Activated CD8-positive, alpha-beta memory T cell treated with anti-CD3 and anti-CD28 coated beads, Interleukin-2, amount 50 U/mL, for 4 hours (primary cell): Measurements from ENCODE around the gene TAS1R3.
A peak's percentile ranks its signal among the peaks of the same experiment; 100 is the strongest.

Source experiments
- DNase-seq: peaks from one replicate; pipeline ENCODE4 v3.0.0-alpha.2; 2020

The TAS1R3 gene

GRCh38 chr1:1331068-1331965 is at the start of gene TAS1R3:
TSS of gene TAS1R3 (plus strand) at chr1:1331280. CDS start at chr1:1331346, 66 bp downstream.
- DNase-seq: no peak

- DNase-seq: no peak
Observed at GRCh38 chr1:1281533-1282321, 49.4 kb upstream of the TAS1R3 start.

- DNase-seq: no peak
Observed at GRCh38 chr1:1282998-1283397, 48.1 kb upstream of the TAS1R3 start.

DNA sequence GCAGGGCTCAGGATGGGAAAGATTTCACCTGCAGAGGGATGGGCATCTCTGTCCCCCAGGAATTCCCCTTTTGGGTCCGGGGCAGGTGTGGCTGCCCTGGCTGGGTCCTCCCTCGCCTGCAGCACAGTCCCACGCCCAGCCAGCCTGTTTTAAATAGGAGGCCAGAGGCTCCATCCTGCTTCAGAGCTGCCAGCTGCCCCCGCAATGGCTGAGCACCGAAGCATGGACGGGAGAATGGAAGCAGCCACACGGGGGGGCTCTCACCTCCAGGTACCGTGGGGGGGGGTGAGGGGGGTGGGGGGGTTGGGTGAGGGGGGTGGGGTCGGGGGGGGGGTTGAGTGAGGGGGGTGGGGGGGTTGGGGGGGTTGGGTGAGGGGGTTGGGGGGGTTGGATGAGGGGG is 47.3 kb upstream of the TAS1R3 start:
- DNase-seq: no peak

DNA sequence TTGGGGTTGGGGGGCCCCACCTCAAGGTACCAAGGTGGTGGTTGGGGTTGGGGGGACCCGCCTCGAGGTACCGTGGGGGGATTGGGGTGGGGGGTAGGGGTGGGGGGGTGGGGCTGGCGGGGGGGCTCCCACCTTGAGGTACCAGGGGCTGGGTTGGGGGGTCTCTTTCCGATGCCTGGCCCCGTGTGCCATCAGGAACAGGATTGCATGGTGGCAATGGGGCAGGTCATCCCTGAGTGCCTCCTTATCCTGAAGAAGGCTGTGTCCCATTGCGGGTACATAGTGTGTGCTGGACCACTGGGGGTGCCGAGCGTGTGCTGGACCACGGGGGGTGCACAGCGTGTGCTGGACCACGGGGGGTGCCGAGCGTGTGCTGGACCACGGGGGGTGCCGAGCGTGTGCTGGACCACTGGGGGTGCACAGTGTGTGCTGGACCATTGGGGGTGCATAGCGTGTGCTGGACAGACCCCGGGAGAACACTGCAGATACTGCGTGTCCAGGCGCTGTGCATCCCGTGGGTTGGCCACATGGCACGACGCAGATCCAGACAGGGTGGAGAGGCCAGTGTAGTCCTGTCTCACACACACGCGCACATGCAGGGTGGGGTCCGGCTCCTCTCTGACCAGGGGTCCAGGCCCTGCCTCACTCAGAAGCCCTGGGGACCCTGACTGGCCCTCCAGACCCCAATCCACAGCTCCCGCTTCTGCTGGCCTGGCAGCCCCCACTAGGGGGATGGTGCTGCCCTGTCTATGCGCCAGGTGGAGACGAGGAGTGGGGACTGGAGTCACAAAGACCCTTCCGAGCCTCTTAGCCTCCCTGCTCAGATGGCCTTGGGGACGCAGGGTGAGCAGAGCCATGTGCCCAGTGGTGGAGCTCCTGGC is 46.6 kb upstream of the TAS1R3 start:
- no peak for DNase-seq

DNA sequence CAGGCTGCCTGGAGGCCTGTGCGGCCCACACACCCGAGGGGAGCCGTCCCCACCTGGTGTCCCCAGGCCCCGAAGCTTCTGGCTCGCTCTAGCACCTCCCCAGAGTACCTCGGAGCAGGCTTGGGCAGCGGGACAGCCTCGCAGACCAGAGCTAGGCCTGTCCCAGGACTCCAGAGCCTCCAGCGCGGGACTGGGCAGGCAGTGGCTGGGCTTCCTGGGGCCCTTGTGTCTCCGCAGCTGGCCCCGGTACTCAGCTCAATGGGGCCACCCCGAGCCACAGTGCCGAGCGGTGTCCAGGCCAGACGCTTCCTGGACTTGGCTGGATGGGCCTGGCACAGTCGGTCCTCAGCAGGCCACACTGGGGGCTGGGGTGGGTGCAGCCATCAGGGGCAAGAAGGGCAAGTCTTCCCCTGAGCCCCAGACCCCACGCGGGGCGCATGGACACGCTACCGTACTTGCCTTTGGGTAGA is 45.9 kb upstream of the TAS1R3 start:
- DNase-seq: no peak

- DNase-seq: no peak
Observed at GRCh38 chr1:1285611-1286311, 45.3 kb upstream of the TAS1R3 start.

DNA sequence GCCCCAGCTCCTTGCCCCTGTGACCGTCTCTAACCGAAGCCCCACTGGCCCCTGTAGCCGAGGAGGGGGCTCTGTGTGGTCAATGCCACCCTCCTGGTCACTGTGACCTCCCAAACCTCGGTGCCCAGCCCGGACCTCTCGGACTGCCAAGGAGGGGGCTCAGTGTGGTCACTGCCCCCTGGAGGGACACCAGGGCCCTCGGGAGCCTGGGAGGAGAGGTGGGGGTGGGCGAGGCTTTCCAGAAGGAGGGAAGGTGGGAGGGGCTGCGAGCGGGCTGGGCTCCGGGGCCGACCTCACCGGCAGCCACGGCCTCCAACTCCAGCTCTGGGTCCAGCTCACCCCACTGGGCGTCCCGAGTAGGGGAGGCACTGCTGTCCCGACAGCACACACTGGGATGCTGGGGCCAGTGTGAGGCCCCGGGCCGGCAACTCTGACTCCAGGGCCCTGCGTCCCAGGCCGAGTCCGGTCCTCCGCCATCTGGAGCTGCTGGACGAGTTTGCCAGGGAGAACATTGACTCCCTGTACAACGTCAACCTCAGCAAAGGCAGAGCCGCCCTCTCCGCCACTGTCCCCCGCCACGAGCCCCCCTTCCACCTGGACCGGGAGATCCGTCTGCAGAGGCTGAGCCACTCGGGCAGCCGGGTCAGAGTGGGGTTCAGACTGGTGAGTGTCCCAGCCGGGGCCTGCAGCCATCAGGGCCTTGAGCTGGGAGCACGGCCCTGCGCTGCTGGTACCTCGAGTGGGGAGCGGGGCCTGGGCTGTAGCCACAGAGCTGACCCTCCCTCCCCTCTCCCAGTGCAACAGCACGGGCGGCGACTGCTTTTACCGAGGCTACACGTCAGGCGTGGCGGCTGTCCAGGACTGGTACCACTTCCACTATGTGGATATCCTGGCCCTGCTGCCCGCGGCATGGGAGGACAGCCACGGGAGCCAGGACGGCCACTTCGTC is 44.5 kb upstream of the TAS1R3 start:
- no peak for DNase-seq

GRCh38 chr1:1287288-1288110 is 43.6 kb upstream of the TAS1R3 start:
- no peak for DNase-seq

- peak; percentile 66 for DNase-seq
Observed at GRCh38 chr1:1290238-1290731, 40.8 kb upstream of the TAS1R3 start.

DNA sequence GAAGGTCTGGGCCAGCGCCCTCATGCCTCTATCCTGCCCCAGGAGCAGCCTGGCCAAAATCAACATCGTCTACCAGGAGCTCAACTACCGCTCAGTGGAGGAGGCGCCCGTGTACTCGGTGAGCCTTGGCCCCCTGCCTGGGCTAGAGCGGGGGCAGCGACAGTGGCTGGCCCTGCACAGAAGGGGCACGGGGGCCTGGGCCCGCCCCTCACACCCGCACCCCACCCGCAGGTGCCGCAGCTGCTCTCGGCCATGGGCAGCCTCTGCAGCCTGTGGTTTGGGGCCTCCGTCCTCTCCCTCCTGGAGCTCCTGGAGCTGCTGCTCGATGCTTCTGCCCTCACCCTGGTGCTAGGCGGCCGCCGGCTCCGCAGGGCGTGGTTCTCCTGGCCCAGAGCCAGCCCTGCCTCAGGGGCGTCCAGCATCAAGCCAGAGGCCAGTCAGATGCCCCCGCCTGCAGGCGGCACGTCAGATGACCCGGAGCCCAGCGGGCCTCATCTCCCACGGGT is 40.0 kb upstream of the TAS1R3 start:
- no peak for DNase-seq

DNA sequence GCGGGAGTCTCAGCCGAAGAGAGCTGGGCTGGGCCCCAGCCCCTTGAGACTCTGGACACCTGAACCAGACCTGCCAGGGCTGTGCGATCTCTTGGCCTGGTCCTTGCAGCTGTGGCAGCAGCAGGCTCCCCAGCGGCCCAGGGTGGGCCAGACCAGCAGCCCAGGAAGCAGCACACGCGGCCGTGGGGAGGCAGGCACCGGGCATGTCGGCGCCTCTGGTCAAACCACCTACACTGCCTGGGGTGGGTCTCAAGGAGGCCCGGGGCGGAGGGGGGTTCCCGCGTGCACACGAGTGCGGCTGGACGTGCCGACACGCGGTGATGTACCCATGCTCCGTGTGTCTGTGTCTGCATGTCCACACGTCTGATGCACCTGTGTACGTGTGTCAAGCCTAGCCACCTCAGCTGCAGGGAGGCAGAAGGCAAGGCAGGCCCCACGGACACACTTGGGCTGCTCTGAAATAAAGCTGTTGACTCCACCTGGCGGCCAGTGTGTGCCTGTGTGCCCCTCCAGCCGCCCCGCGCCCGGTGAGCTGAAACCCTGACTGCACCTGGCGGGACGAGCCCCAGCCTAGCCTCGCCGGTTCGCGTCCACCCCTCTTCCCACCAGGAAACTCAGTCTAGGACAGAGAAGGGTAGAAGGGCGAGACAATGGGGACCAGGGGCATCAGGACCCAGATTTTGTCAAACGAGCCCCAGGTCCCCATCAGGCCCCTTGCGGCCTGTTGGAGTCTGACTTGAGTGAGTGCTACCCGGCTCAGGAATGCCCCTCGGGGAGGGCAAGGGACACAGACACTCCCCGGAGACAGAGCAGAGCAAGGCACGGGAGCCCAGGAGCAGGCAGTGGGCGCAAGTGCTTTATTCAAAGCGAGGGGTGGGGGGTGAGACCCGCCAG is 39.3 kb upstream of the TAS1R3 start:
- DNase-seq: peak; percentile 72

GRCh38 chr1:1292442-1292779 is 38.7 kb upstream of the TAS1R3 start:
- DNase-seq: no peak

DNA sequence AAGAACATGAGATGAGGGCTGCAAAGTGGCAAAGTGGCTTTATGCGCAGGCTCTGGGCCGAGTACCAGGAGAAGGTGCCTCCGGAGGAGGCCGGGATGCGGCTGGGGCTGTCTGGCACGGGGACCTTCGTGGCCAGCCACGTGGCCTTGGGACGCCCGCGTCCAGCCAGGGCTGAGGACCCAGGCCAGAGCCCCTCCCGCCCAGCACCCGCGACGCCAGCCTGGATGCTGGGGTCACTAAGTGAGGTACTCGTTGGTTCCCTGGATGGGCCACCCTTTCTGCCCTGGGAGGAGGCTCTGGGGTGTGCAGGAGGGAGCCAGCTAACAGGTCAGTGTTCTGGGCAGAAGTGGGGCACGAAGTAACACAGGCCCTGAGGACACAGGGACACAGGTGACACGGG is 38.2 kb upstream of the TAS1R3 start:
- no peak for DNase-seq

GRCh38 chr1:1293263-1294249 is 37.5 kb upstream of the TAS1R3 start:
- no peak for DNase-seq

GRCh38 chr1:1294250-1294890 is 36.7 kb upstream of the TAS1R3 start:
- DNase-seq: no peak
